GM06990 (cell line): Measurements from ENCODE around the gene ADRA2C.

ENCODE experiments used
- DNase-seq: peaks from one replicate; pipeline ENCODE4 v3.0.0-alpha.2; 2011; ENCODE audit not compliant: insufficient read length; ENCODE audit errors: extremely low read depth
- H3K27me3 ChIP-seq: replicated peaks from 2 replicates; pipeline ENCODE4 v1.6.0; 2011; ENCODE audit warnings: low read length; ENCODE audit not compliant: control insufficient read depth, insufficient read depth
- H3K36me3 ChIP-seq: 2 replicates; pipeline ENCODE4 v1.5.1; 2011; ENCODE audit warnings: low read length; ENCODE audit not compliant: control insufficient read depth, insufficient read depth
- H3K4me3 ChIP-seq: replicated peaks from 2 replicates; pipeline ENCODE4 v1.5.1; 2011; ENCODE audit warnings: low read depth, mild to moderate bottlenecking, control low read depth, low read length
- TF ChIP-seq, protein P1 (sequence below): IDR thresholded peaks from 2 replicates; pipeline ENCODE4 v1.5.1; 2011; ENCODE audit warnings: low read length, control low read depth, mild to moderate bottlenecking, inconsistent platforms; ENCODE audit not compliant: insufficient read depth, poor library complexity, severe bottlenecking

The ADRA2C gene

DNA sequence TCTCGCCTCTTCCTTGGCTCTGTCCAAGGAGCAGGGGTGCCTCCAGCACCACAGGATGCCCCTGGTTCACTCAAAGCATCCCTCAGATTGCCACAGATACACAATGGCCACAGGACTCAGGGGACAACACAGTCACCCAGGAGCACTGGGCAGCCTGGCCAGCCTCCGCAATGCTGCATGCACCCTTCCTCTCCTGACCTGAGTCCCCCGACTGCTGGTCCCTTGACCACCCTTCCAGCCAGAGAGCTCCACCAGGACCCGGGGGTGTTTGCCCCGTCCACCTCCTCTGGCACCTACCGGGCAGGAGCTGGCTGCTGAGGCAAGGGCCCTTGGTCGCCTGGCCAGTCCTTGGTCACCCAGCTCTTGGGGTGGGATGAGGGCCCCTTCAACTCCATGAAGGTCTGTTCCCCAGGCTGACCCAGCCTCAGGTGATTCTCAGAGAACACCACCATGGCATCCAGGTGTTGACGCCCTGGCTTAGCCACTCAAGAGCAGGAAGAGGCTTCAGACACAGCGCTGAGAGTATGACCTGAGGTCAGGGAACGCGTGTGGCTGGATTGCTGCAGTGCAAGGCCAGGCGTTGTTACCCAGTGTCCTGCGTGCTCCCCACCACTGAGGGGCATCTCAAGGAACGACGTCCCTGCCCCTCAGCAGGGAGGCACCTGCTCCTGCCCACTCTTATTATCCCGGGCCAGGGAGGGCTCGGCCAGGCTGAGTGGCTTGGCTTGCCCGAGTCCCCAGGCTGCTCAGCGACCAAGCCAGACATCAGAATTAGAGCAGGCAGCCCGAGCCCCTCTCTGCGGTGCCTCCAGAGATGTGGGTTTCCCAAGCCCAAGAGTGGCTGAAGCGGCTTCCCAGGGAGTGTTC lies 10.2 kb downstream of the ADRA2C start:
- H3K4me3 ChIP-seq, result no peak overlapping the region
- no peaks in the 10 kb centered on the region for H3K36me3 ChIP-seq
- no peak for DNase-seq
- TF ChIP-seq, protein P1, sequence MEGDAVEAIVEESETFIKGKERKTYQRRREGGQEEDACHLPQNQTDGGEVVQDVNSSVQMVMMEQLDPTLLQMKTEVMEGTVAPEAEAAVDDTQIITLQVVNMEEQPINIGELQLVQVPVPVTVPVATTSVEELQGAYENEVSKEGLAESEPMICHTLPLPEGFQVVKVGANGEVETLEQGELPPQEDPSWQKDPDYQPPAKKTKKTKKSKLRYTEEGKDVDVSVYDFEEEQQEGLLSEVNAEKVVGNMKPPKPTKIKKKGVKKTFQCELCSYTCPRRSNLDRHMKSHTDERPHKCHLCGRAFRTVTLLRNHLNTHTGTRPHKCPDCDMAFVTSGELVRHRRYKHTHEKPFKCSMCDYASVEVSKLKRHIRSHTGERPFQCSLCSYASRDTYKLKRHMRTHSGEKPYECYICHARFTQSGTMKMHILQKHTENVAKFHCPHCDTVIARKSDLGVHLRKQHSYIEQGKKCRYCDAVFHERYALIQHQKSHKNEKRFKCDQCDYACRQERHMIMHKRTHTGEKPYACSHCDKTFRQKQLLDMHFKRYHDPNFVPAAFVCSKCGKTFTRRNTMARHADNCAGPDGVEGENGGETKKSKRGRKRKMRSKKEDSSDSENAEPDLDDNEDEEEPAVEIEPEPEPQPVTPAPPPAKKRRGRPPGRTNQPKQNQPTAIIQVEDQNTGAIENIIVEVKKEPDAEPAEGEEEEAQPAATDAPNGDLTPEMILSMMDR, result no peak
- no peaks in the 10 kb centered on the region; the same call in 1 of the 2 replicates for H3K27me3 ChIP-seq

DNA sequence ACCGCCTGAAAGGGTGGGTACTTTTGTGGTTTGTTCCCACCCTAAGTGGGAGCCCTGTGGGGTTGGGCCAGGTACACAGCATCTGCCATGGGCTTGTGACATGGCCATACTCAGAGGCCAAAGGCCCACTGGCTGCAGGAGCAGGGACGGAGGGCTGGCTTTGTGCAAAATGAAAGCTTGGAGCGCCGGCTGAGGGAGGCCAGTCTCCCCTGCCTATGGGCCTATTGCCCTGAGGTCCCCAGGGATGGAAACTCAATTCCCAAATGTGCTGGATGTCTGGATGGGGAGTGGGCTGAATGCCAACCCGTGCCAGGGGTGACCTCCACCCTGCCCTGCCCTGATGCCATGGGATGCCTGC lies 10.8 kb downstream of the ADRA2C start:
- Histone ChIP-seq H3K4me3 (no peak overlapping the region), H3K27me3 (no peaks in the 10 kb centered on the region; the same call in 1 of the 2 replicates), H3K36me3 (no peaks in the 10 kb centered on the region)
- TF ChIP-seq, protein P1, result no peak
- no peak for DNase-seq

DNA sequence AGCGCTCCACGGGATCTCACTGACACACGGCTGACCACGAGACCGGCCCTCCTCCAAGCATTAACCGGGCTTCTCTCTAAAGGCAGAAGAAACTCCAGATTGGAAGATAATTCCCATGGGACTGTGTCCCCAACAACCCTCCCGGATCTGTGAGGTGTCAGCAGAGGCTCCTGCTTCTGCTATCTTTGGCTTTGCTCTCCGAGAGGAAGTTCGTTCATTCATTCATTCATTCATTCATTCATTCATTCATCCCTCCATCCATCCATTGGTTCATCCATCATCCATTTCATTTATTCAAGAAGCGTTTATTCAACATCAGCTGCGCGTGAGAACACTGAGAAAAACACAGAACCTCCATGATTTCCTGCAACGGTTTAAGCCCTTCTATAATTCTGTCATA lies 11.5 kb downstream of the ADRA2C start:
- Histone ChIP-seq H3K27me3 (no peaks in the 10 kb centered on the region; the same call in 1 of the 2 replicates), H3K36me3 (no peaks in the 10 kb centered on the region), H3K4me3 (no peak overlapping the region)
- TF ChIP-seq, protein P1, result no peak
- no peak for DNase-seq

DNA sequence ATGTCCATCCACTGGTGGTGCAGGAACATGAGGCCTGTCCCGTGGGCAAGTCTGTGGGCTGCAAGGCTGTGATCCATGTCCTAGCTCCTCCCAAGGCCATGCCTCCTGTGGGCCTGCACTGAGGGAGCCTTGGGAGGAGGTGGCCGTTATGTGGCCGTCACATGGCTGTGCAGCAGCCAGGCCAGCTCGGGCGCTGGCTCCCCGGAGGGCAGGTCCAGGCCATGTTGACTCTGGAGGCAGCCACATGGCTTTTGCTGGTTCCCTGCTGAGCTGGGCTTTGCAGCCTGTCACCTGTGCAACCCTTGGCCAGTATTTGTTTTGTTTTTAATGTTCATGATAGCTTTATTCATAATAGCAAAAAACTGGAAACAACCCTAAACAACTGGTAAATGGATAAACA lies 13.3 kb downstream of the ADRA2C start:
- Histone ChIP-seq H3K36me3 (no peaks in the 10 kb centered on the region), H3K4me3 (no peak overlapping the region), H3K27me3 (no peaks in the 10 kb centered on the region)
- DNase-seq, result no peak
- TF ChIP-seq, protein P1, result no peak

DNA sequence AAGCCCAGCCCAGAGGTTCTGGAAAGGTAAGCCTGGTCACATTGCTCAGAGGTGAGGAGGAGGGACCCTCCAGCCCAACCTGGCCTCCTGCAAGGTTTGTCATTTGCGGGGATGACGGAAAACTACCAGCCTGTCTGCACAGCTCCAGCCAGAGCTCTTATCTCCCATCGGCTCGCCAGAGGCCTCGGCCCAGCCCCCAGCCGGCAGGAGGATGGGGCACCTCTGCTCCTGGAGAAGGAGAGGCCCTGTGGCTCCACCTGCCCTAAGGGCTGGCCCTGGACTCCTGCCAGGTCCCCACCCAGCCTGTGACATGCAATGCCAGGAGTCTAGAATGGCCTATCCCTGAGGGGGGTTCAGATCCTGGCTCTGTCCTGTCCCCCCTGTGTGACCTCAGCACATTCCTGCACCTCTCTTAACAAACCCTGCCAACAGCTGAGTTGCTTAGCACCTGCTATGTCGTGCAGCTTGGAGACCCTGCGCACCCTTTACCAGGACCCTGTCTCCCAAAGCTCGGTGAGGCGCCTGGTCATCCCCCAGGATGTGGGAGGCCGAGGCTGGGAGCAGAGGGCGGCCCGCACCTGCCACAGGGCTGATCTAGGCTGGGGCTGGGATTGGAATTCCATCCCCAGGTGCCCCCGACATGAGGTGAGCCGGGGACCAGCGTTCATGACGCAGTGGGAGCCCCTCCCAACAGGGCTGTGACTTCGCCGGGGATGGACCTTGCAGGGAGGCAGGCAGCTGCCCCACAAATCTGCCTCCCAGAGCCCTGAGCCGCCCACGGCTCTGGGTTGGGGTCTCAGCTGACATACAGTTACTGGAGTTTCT lies 14.4 kb downstream of the ADRA2C start:
- Histone ChIP-seq H3K4me3 (no peak overlapping the region), H3K36me3 (no peaks in the 10 kb centered on the region), H3K27me3 (no peaks in the 10 kb centered on the region)
- TF ChIP-seq, protein P1, result no peak
- DNase-seq, result no peak
